ENCODE results near the gene ANO9. TPM values are rescaled to one million over a fixed set of nuclear protein-coding genes. Genes with fewer than 3 reads are reported as not detected.

The ANO9 gene
- total RNA-seq, 3 donors from 2014 or later: 16.5 to 21.7 (median 20.4) TPM

DNA sequence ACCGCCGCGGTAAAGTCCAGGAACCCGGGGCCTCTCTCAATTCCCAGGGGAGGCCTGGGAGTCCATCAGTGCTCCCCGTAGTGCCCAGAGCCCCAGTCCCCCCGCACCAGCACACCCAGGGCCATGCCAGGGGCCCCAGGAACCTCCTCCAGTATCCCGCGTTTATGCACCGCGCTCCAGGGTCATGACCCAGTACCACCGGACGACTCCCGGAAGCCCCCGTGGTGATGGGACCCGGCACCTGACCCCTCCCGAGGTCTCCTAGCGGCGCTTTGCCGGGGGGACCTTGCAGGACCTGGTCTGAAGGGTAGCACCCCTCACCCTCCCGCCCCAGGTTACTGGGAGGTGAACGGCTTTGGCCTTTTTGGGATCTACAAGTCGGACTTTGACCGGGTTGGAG is 61.3 kb downstream of the ANO9 start:
- Mint-ChIP-seq H3K36me3 (ENCODE audit: insufficient read depth) (no peaks in the 10 kb centered on the region), H3K27me3 (ENCODE audit: low read depth) (peaks cover 4% of the 10 kb centered on the region), H3K9me3 (no peaks in the 10 kb centered on the region), H3K4me3 (no peak overlapping the region), H3K4me1 (ENCODE audit: low read depth) (no peaks in the 10 kb centered on the region)
- ATAC-seq (no peak), DNase-seq (no peak)

DNA sequence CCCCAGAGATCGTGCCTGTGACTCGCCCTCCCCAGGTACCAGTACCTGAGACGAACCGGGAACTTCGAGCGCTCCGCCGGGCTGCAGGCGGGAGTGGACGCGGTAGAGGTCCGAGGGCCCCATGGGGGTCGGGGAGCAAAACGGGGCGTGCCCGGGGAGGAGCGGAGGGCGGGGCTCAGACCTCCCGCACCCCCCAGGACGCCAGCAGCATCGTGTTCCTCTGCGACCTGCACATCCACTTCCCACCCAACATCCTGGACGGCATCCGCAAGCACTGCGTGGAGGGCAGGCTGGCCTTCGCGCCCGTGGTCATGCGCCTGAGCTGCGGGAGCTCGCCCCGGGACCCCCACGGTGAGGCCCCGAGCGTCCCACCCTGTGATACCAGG is 61.7 kb downstream of the ANO9 start:
- ATAC-seq: no peak
- Mint-ChIP-seq H3K9me3 (no peaks in the 10 kb centered on the region), H3K36me3 (ENCODE audit: insufficient read depth) (no peaks in the 10 kb centered on the region), H3K27me3 (ENCODE audit: low read depth) (peaks cover 4% of the 10 kb centered on the region), H3K4me1 (ENCODE audit: low read depth) (no peaks in the 10 kb centered on the region), H3K4me3 (no peak overlapping the region)
- no peak for DNase-seq

DNA sequence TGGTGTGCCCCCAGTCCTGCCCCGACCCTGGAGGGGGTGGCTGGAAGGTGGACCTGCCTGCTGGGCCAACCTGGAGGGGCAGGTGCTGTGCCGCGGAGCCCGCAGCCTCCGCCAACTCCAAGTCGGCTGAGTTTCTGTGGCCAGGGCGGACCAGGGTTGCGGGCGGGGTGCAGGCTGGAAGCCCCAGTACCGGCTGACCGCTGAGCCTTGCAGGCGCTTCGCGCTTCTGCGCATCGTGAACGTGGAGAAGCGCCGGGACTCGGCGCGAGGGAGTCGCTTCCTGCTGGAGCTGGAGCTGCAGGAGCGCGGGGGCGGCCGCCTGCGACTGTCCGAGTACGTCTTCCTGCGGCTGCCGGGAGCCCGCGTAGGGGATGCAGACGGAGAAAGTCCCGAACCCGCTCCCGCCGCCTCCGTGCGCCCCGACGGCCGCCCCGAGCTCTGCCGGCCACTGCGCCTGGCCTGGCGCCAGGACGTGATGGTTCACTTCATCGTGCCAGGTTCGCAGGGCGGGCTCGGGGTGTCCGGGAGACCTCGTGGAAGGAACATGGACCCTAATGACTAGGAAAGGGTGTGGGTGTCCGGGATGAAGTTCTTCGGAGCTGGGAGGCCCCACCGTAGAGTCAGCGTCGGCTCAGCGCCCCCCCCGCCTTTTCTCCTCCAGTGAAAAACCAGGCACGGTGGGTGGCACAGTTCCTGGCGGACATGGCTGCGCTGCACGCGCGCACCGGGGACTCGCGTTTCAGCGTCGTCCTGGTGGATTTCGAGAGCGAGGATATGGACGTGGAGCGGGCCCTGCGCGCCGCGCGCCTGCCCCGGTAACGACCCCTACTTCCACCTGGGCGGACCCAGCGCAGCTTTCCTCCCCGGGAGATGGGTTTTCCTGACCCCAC is 62.4 kb downstream of the ANO9 start:
- Mint-ChIP-seq H3K27me3 (ENCODE audit: low read depth) (peaks cover 4% of the 10 kb centered on the region), H3K36me3 (ENCODE audit: insufficient read depth) (no peaks in the 10 kb centered on the region), H3K9me3 (no peaks in the 10 kb centered on the region), H3K4me3 (no peak overlapping the region), H3K4me1 (ENCODE audit: low read depth) (no peaks in the 10 kb centered on the region)
- DNase-seq (no peak), ATAC-seq (no peak)

DNA sequence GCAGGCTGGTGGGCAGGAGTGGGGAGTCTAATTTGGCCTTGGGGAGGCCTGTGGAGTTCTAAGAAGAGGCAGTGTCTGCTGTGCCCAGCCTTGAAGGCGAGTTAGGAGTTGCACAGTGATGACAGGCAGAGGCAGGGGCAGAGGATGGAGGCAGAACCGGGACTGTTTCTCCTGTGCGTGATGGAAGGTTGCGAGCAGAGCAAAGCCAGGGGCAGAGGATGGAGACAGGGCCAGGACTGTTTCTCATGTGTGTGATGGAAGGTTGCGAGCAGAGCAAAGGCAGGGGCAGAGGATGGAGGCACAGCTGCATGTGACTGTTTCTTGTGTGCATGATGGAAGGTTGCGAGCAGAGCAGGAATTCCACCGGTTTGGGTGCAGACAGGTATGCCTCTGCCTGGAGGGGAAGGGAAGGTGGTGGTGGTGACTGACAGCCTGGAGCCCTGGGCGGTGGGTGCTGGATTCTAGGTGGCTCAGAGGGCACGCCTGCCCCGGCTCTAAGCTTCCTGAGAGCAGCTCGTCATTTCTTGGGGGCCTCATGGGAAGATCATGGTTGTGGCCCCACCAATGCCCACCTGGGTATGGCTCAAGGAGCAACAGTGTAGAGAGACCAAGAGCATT is 63.8 kb downstream of the ANO9 start:
- H3K4me1 Mint-ChIP-seq (ENCODE audit: low read depth): no peaks in the 10 kb centered on the region
- H3K27me3 Mint-ChIP-seq (ENCODE audit: low read depth): peaks cover 2% of the 10 kb centered on the region
- no peak overlapping the region for H3K4me3 Mint-ChIP-seq
- no peak for ATAC-seq
- no peak for DNase-seq
- H3K36me3 Mint-ChIP-seq (ENCODE audit: insufficient read depth): no peaks in the 10 kb centered on the region
- no peaks in the 10 kb centered on the region for H3K9me3 Mint-ChIP-seq

DNA sequence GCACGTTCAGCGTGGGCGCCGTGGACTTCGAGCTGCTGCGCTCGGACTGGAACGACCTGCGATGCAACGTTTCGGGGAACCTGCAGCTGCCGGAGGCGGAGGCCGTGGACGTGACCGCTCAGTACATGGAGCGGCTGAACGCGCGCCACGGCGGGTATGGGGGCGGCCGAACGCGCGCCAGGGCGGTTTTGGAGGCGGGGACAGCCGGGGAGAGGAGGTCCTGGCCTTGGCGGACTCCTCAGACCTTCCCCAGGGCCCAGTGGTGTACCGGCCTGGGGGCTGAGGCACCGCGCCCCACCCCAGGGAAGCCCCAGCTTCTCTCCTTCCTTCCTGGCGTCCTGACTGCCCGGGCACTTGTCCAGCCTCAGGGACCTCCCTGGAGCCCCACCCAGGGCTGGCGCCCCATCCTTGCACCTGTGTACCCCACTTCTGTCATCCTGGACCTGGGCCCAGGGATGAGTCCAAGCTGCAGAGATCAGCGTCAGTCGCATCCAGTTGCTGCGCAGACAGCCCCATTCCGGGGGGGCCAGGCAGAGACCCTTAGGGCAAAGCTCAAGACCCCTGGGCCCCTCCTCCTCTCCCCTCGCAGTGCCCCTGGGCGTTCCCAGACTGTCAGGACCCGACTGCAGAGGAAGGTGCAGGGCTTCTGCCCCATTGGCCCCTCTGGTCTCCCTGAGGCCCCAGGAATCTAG is 64.5 kb downstream of the ANO9 start:
- no peak for ATAC-seq
- H3K4me1 Mint-ChIP-seq (ENCODE audit: low read depth): no peaks in the 10 kb centered on the region
- no peak for DNase-seq
- no peak overlapping the region for H3K4me3 Mint-ChIP-seq
- no peaks in the 10 kb centered on the region for H3K36me3 Mint-ChIP-seq (ENCODE audit: insufficient read depth)
- no peaks in the 10 kb centered on the region for H3K9me3 Mint-ChIP-seq
- peaks cover 2% of the 10 kb centered on the region for H3K27me3 Mint-ChIP-seq (ENCODE audit: low read depth)

DNA sequence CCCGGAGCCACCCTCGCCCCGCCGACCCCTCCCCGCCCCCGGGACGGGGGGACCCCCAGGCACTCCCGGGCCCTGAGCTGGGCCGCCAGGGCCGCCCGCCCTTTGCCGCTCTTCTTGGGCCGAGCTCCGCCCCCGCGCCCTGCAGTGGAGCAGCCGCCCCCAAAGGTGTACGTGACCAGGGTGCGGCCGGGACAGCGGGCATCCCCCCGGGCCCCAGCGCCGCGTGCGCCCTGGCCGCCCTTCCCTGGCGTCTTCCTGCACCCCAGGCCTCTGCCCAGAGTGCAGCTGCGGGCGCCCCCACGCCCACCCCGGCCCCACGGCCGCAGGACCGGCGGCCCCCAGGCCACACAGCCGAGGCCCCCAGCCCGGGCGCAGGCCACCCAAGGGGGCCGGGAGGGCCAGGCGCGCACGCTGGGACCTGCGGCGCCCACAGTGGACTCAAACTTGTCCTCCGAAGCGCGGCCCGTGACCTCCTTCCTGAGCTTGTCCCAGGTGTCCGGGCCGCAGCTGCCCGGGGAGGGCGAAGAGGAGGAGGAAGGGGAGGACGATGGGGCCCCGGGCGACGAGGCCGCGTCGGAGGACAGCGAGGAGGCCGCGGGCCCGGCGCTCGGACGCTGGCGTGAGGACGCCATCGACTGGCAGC is 65.2 kb downstream of the ANO9 start:
- H3K4me3 Mint-ChIP-seq: no peak overlapping the region
- H3K36me3 Mint-ChIP-seq (ENCODE audit: insufficient read depth): no peaks in the 10 kb centered on the region
- no peaks in the 10 kb centered on the region for H3K9me3 Mint-ChIP-seq
- H3K4me1 Mint-ChIP-seq (ENCODE audit: low read depth): no peaks in the 10 kb centered on the region
- DNase-seq: no peak
- ATAC-seq: no peak
- H3K27me3 Mint-ChIP-seq (ENCODE audit: low read depth): no peaks in the 10 kb centered on the region

DNA sequence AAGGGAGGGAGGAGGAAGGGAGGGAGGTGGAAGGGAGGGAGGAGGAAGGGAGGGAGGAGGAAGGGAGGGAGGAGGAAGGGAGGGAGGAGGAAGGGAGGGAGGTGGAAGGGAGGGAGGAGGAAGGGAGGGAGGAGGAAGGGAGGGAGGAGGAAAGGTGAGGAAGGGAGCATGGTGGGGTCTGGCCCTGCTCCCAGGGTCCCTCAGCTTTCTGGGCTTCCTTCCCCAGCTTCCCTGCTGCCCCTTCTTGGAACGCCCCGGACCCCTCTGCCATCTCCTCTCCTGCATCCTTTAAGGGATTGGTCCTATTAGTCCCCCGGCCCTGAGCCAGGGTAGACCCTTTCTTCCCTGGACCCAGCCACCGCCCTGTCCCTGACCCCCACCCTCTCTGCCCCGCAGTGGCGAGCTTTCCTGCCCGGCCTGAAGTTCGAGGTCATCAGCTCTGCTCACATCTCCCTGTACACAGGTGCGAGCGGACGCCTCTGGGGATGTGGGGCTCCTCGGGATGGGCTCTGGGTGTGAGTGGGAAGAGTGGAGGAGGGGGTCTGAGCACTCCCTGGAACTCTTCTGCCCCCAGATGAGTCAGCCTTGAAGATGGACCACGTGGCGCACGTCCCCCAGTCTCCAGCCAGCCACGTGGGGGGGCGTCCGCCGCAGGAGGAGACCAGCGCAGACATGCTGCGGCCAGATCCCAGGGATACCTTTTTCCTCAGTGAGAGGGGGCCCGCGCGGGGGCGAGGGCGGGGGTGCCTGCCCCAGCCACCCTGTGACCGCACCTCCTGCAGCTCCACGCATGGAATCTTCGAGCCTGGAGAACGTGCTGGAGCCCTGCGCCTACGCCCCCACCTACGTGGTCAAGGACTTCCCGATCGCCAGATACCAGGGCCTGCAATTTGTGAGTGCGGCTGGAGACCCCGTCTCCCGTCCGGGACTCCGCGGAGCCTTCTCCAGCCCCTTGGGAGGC is 66.5 kb downstream of the ANO9 start:
- DNase-seq: no peak
- Mint-ChIP-seq H3K36me3 (ENCODE audit: insufficient read depth) (no peaks in the 10 kb centered on the region), H3K4me1 (ENCODE audit: low read depth) (peaks cover 2% of the 10 kb centered on the region), H3K4me3 (no peak overlapping the region), H3K9me3 (no peaks in the 10 kb centered on the region), H3K27me3 (ENCODE audit: low read depth) (peaks cover 6% of the 10 kb centered on the region)
- ATAC-seq: no peak

DNA sequence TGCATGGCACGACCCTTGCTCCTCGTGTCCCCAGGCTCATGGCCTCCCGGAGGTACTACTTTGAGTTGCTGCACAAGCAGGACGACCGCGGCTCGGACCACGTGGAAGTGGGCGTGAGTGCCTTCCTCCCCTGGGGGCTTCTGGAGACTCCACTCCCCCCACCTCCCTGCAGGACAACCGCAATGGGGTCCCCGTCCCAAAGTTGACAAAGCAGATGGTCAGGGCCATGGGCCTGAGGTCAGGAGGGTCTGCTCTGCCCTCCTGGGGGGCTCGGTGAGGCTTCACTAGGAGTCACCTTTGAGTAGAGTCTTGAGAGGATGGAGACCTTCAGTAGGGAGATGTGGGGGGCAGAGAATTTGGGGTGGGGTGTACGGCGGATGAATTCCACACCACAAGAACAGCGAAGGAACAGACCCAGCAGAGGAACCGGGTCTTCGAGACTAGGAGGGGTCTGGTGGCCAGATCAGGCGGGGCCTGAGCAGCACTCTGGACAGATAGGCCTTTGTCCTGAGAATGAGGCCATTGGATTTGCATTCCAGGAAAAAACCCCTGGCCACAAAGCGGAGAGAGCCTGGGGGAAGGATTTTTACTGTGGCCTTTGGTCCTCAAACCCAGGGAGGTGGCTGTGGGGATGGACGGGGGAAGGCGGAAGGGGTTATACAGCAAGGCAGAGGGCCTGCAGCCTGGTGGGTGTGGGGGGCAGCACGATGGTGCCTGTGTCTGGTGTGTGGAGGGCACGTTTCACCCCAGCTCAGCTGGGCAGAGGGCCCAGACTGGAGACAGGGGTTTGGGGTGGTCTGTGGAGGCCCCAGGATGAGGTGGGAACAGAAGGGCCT is 67.9 kb downstream of the ANO9 start:
- ATAC-seq: no peak
- DNase-seq: no peak
- Mint-ChIP-seq H3K36me3 (ENCODE audit: insufficient read depth) (no peaks in the 10 kb centered on the region), H3K4me1 (ENCODE audit: low read depth) (peaks cover 3% of the 10 kb centered on the region), H3K9me3 (no peaks in the 10 kb centered on the region), H3K4me3 (no peak overlapping the region), H3K27me3 (ENCODE audit: low read depth) (peaks cover 10% of the 10 kb centered on the region)

DNA sequence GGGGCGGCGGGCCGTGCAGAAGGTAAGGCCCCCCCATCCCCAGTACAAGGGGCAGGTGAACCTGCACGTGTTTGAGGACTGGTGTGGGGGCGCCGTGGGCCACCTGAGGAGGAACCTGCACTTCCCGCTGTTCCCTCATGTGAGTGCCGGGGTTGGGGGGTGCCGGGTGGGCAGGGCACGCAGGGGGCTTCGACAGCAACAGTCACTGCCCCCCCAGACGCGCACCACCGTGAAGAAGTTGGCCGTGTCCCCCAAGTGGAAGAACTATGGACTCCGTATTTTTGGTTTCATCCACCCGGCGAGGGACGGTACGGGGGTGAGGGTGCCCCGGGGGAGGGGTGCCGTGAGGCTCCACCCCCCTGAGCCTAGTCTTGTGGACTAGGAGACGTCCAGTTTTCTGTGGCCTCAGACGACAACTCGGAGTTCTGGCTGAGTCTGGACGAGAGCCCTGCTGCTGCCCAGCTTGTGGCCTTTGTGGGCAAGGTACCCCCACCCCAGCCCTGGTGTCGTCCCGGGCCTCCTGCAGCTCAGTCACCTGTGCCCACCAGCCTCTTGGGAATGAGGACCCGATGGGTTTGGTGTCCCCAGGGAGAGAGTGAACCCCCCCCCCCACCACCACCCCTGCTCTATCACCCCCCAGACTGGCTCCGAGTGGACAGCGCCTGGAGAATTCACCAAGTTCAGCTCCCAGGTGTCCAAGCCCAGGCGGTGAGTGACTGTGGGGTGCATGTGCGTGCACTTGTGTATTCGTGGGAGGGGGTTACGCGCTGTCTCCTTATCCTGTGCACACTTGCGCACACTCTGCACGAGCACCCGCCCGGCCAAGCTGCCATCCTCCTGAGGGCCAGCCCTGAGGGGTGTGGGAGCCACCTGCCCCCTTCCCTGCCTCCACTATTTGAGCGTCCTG is 68.7 kb downstream of the ANO9 start:
- H3K36me3 Mint-ChIP-seq (ENCODE audit: insufficient read depth): no peaks in the 10 kb centered on the region
- no peak for DNase-seq
- H3K4me1 Mint-ChIP-seq (ENCODE audit: low read depth): peaks cover 8% of the 10 kb centered on the region
- no peaks in the 10 kb centered on the region for H3K9me3 Mint-ChIP-seq
- peaks cover 16% of the 10 kb centered on the region for H3K27me3 Mint-ChIP-seq (ENCODE audit: low read depth)
- no peak for ATAC-seq
- H3K4me3 Mint-ChIP-seq: no peak overlapping the region

DNA sequence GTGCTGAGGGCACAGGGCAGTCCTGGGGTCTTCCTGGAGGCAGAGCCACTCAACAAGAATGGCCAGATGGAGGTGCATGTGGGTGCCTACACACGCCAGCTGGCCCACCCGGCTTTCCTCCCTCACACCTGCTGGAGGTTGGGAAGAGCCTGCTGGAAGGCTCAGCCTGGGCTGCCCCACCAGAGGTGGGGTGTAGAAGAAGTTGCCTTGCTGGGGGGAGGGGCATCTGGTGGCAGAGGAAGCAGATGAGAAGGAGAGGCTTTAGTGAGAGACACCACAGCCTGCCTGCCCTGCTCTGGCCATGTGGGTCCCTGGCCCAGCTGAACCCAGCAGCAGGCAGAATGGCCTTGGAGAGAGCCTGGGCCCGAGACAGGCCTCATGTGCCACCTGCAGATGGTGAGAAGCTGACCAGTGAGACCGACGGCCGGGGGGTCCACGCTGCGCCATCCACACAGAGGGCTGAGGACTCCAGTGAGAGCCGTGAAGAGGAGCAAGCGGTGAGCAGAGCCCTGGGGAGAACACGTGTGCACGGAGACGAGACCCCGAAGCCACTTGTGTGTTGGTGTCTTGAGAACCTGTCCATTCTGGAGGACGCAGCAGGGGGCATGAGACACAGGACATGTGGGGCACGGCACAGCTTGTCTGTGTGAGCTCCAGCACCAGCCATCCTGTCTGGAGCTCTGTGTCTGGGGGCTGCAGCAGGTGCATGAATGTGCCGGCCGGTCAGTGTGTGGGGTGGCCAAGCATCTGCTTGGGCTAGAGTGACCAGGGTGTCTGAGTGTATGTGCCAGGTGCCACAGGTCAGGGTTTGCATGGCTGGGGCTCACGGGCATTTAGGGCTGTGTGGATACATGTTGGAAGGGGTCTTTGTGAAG is 69.9 kb downstream of the ANO9 start:
- no peaks in the 10 kb centered on the region for H3K9me3 Mint-ChIP-seq
- peaks cover 11% of the 10 kb centered on the region for H3K4me1 Mint-ChIP-seq (ENCODE audit: low read depth)
- peaks cover 27% of the 10 kb centered on the region for H3K27me3 Mint-ChIP-seq (ENCODE audit: low read depth)
- no peak overlapping the region for H3K4me3 Mint-ChIP-seq
- H3K36me3 Mint-ChIP-seq (ENCODE audit: insufficient read depth): no peaks in the 10 kb centered on the region
- ATAC-seq (no peak), DNase-seq (no peak)

DNA sequence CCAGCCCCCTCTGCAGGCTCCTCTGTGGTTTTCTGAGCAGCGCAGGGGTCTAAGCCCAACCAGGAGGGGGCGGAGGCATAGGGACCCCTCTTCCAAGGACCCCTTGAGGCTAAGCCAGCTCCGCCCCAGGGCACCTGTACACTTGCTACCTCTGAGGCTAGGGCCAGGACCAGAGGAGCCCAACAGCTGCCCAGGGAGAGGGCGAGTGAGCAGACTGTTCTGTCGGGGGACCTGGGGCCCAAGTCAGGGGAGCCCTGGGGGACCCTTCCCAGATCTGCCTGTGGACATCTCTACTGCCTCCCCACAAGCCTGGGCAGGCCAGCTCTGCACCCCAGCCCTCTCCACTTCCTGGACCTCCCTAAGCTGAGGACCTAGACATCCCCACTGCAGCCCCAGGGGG is 70.8 kb downstream of the ANO9 start:
- Mint-ChIP-seq H3K4me1 (ENCODE audit: low read depth) (peaks cover 11% of the 10 kb centered on the region), H3K9me3 (no peaks in the 10 kb centered on the region), H3K36me3 (ENCODE audit: insufficient read depth) (no peaks in the 10 kb centered on the region), H3K4me3 (no peak overlapping the region), H3K27me3 (ENCODE audit: low read depth) (peaks cover 36% of the 10 kb centered on the region)
- DNase-seq (no peak), ATAC-seq (no peak)
